Right lobe of liver (tissue), 4 donors: ENCODE measurements around the gene HYAL1.

Source experiments
- CTCF ChIP-seq, 4 donors: fragments of 200-600 bp in 3 of 4; fragments of 450-650 bp in 1 of 4; IDR thresholded peaks; one replicate each; pipeline versions ENCODE4 v1.5.1 to v1.8.0; 2016 to 2022; ENCODE audit warnings: antibody characterized with exemption in 4 of 4, mild to moderate bottlenecking in 2 of 4
- POLR2A ChIP-seq: fragments of 450-650 bp; IDR thresholded peaks from one replicate; pipeline ENCODE4 v1.6.1; 2017; ENCODE audit warnings: antibody characterized with exemption, mild to moderate bottlenecking
- donor health status: DM: no; HTN: no; CAD: no.
- donor health status: DM: no; HTN: no; CAD: no.
- donor health status: DM: no; HTN: yes; CAD: no.

DNA sequence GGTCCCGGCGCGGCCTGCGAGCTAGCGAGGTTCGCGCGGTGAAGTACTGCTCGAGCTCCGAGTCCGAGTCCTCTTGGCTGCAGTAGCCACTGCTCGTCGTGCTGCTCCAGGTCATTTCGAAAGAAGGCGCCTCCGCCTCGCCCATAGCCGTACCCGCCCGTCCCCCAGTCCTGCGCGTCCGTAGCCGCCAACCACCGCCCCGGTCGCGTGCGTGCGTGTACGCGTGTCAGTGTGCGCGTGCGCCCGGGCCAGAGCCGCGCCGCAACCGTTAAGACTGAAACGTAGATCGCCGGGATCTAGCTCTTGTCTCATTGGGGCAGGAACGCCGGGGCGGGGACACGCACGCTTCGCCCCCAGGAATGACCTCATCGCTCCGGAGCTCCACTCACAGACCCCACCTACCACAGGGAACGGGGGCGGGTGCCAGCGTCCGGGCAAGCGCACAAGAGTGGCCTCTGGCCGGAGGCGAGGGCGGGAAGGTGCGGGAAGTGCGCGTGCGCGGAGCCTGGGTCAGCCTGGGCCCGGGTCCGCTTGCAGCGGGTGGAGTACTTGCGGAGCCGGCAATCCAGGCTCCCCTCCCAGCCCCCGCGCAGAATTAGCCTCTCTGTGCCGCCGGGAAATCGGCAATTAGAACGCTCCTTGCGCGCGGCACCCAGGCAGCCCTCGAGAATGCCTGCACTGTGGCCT is 33.9 kb upstream of the HYAL1 start:
- peak; percentile 92 for TF ChIP-seq POLR2A
- no peak for TF ChIP-seq CTCF (IDR thresholded peaks at IDR 0.05)
